ENCODE measurements around the gene TSPAN9.

Gene TSPAN9

DNA sequence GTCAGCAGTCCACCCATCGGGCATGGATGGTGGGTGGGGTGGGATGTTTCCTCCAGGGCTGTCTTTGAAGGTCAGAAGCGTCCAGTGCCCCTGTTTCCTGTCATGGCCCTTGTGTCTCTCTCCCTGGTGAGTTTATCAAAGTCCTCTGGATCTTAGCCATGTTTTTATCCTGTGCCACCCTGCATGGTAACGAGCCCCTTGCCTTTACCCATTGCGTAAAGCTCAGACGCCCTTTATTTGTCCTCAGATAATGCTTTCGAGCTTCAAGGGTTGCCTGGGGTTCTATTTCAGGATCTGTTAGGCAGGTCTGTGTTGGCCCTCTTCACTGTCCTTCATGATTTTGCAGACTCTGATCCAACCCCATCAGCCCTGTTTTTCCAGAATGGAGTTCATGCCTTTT lies 172.9 kb downstream of the TSPAN9 start:
- no peak for DNase-seq (ENCODE audit: low read depth, low spot score)

DNA sequence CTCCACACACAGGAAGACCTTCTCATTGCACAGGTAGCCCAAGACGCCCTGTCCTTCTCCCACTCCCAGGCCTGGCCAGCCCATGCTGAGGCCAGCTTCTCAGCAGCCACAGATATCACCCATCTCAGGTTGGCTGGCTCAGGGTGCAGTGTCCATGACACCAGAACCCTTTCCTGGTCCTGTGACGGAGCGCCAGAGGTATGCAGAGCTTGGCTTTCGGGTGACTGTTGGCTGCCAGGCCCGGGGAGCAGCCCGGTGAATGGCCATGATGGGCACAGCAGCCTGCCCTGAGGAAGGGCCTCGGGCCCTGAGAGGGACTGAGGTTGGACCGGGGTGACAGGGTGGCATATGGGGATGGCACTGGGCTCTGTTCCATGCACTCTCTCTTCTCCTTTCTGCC lies 173.4 kb downstream of the TSPAN9 start:
- DNase-seq (ENCODE audit: low read depth, low spot score), result no peak

DNA sequence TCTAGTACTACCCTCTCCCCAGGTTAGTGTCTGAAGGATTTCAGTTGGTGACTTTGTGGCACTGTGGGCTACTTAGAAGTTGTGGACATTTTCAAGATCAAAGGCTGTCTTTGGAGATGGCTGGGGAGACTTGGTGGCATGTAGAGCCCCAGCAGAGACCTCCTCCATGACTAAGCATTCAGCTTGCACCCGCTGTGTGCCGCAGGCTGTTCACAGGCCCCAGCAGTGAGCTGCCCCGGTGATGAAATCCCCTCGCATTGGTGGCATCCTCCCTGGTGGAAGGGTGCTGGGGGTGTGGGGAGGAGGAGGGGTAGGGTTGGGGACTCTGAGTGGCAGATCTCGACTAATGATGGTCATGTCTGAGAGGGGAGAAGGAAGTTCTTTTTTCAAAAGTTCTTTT lies 173.9 kb downstream of the TSPAN9 start:
- no peak for DNase-seq (ENCODE audit: low read depth, low spot score)

DNA sequence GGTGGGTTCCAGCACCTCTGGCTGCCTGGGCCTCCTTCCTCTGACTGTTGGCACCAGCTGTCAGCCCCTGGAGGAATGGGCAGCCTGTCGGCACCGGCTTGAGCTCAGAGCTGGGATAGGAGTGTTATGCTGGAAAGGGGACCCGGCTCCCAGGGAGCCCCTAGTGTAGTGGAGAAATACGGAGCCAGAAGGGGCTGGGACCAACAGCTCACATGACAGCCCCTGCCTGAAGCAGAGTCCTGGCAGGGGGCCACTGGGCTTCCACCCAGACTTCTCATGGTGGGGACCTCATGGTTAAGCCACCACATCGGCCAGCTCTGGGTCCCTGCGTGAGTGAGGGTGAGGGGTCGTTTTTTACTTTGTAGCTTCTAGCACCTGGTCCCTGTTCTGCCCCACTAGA lies 174.5 kb downstream of the TSPAN9 start:
- no peak for DNase-seq (ENCODE audit: low read depth, low spot score)

DNA sequence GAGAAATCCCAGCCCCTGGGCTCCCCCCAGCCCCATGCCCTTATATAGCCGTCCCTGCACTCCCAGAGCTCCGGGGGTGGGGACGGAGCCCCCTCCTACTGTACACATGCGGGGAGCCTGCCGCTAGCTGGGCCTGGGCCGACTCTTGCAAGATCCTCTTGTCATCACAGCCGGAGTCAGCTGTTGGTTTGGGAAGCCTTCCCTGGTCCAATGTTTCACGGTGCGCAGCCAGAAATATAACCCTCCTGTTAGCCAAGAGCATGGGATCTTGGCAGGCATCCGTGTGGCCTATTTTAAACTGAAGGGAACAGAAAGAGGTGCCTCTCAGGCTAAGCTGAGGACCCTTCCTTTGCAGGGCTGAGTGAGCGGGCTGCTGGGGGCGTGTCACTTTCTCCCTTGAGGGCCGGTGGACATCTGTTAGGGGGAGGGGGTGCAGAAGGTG lies 175.3 kb downstream of the TSPAN9 start:
- peak; percentile 70 for DNase-seq (ENCODE audit: low read depth, low spot score)

DNA sequence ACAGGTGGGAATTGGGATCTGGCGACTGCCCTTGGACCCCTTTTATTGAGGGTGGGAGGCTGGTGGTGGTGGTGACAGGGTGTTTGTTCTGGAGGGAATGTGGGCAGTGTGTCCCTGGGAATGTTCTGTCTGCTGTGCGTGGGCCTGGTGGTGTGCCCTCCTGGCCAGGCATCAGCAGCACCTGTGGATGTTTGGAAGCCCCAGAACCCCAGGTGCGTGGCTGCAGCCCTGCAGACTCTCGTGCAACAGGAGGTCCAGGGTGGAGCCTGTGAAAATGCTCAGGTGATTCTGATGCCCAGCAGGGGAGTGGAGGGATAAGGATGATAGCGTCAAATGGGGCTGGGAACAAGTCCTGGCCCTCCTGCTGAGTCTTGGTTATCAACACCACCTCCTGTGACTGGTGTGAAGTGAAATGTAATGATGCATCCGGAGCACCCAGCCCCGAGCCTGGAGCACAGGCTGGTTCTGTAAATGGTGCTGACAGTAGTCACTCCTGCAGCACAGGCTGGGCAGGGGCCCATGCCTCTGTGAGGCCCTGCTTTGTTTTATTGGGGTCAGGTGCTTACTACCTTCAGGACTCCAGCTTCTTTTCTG lies 176.6 kb downstream of the TSPAN9 start:
- no peak for DNase-seq (ENCODE audit: low read depth, low spot score)

DNA sequence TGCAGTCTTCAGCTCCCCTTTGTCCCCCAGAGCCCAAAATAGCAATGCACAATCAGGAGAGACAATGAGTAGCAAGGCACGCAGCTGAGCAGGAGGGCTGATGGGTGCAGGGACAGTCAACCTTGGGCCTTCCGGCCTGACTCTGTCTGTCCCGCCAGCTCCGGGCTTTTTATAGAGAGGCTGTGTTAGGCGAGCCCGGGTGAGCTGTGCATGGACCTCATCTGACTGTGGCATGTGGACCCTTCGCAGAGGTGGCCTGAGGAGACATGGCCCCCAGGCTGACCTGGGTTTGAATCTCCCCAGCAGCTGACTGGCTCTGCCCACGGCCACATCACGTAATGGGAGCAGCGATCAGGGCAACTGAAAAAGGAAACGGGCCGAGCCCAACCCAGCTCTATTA lies 177.9 kb downstream of the TSPAN9 start:
- no peak for DNase-seq (ENCODE audit: low read depth, low spot score)

DNA sequence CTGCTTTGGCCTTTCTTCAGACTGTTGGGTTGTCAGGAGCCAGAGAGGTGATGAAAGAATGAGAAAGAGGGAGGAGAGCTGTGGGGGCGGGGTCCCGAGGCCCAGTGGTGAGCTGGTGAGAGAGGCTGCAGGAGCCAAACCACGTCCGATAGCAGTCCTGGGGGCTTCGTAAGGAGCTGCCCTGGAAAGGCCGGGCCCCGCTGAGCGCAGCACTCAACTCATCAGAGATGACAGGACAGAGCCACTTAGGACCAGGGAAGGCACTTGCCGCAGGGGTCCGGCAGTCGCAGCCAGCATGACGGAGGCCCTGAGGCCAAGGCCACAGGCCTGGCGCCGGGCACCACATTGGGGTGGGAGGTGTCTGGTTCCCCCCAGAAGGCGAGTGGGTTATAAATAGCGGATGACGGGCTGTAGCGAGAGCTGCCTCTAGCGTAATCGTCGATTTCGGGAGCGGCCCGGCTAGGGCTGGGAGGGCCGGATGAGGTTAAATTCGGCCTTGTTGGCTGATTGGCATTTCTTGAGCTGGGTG lies 179.0 kb downstream of the TSPAN9 start:
- no peak for DNase-seq (ENCODE audit: low read depth, low spot score)

DNA sequence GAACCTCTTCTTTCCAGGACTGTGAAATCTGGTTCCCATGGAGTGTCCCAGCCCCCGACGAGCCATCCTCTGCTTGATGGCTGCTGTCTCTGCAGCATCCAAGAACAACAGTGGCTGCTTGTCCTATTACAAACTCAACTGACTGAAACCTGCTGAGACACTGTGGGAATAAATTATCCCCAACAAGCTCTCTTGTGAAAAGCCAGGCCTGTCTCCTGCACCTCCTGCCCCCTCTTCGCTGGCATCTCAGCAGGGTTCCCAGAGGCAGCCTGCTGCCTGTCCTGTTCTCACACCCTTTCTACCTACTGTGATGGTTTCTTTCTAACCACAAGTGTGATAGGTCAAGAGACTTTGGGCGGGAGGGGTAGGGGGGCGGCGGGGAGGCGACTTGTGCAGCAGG lies 180.2 kb downstream of the TSPAN9 start:
- DNase-seq (ENCODE audit: low read depth, low spot score), result no peak

DNA sequence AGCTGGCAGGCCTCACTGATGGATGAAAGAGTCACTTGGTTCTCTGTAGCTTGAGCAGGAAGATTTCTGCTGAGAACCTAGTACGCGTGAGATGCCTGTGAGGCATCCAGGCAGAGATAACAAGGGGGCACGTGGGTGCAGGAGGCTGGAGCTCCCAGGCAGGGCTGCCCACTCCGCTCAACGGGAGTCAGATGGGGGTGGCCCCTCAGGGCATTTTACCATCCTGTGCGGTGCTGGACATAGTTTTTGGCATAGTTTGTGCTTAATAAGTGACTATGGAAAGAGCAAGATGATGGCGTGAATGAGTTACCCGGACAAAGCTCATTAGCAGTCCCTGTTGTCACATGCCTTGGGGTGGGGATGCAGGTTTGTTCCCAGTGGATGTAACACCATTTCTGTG lies 182.8 kb downstream of the TSPAN9 start:
- no peak for DNase-seq (ENCODE audit: low read depth, low spot score)

DNA sequence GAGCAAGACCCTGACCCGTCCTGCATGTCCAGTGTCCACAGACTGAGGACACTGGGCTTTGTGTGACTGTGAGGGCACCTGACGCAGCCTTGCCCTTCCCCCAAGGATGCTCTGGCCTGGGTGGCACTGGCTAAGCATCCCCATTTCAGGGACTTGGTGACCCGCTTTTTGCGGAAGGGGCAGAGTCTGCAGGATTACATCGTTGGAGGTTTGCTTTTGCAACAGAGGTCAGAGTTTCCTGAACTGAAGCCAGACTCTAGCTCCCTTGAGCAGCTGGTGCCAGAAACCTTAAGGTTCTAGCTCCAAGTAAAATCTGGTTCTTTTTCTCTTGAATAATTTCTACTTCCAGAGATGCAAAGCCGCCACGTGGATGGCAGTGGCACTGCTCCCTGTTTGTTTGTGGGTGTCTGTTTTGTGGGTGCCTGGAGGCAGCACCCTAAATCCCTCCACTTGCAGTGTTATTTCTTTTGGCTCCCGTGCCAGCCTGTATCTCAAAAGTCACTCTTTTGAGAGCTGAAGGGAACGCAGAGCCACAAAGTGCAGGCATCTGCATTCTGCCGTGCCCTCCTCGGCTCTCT lies 184.7 kb downstream of the TSPAN9 start:
- no peak for DNase-seq (ENCODE audit: low read depth, low spot score)

DNA sequence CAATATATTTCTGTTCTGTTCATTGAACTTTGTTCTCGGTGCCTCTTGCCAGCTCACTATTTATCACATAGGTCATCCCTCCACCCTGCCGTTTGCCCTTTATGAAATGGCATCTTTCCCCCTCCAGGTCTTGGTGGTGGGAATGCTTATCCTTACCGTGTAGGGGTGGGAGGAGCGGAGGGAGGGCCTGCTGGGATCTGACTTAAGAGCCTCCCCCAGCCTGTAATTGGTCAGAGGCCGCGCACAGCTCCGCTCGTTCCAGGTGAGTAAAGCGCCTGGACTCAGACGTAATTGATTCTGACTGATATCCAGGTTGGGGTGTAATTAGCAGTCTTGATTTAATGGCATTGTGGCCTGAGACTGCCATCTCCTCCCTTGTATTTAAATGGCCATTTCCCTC lies 185.3 kb downstream of the TSPAN9 start:
- no peak for DNase-seq (ENCODE audit: low read depth, low spot score)

DNA sequence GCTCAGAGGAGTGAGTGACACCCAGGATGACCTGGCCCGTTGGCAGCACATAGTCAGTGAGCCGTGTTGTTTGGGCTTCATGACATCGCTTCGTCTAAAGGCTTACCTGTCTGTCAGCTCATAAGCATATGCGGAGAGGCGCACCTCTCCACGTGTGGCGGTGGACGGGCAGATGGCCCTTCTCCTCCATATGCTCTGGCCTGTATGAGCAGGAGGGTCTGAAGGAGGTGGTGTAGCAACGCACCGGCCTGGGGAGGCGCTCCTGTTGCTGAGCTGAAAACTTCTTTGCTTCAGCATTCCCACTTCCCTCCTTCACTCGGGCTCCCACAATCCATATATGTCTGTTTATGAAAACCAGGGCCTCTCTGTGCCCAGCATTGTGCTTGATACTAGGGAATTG lies 186.1 kb downstream of the TSPAN9 start:
- DNase-seq (ENCODE audit: low read depth, low spot score), result no peak

DNA sequence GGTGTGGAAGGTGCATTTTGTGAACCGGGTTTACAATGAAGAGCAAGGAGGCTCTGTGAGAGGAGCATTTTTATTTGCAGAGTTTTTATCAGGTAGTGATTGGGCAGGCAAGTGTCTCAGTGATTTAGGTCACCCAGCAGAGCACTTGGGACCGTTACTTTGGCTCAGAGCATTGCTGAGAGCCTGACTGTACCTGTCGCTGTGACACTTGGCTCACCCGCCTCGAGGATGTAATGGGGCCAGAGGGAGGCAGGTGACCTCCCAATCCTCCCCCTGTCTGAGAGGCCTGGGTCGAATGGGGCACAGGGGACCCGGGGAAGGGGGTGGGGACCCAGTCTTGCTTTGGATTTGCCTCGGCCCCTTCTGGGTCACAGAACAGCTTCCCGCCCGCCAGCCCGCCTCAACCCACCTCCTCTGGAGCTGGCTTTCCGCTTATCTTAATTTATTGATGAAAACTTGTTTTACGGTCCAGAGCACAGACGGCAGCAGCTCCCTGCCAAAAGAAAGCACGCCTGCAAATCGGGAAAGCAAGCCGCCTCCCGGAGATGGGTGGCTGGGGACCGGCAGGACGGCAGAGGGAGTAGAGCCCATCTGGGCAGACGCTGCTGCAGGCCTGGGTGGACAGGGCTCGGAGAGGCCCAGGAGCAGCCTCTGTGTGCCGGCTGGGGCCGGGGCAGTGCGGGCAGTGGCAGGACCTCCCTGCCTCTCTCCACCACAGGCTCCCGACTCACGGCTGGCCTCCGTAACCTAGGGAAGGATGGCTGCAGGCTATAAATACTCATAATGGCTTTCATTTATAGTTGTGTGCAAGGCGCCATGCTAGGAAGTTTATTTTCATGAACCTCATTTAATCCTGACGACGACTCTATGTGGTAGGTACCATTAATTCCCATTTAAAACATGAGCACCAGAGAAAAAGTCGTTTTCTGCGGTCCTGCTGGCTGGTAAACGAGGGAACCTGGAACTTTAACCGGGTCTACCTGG lies 187.1 kb downstream of the TSPAN9 start:
- peak; percentile 65 for DNase-seq (ENCODE audit: low read depth, low spot score)

DNA sequence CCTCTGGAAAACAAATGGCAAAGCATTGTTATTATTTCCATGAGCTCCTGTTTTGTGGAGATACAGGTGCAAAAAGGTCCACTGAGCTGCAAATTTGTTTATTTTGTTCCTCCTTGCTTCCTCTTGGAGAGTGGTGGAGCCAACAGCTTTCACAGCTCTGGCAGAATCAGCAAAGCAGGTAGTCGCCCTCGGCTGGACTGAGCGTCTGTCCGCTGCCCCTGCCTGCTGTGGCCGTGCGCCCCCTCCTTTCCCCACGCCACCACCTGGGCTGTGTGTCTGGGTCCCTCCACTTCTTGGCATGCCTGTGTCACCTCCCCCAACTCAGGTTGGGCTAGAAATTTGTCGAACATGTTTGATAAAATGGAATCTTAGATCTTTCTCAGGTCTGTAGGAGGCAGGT lies 188.2 kb downstream of the TSPAN9 start:
- no peak for DNase-seq (ENCODE audit: low read depth, low spot score)

DNA sequence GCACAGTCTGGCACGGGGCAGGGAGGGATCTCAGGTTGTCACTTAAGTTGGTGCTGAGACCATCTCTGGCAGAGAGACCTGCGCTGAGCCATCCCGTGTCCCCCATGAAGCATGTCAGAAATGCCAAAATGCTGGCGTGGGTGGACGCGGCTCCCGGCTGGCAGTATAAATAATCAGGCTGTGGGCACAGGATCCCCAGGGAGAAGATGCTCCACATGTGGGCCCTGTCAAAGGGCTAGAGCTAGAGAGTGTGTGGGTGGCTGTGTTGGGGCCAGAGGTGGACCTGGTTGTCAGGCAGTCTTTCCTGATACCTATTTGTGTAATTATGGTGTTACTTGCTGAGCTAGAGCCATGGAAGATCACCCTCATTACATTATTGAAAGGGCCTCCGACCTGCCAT lies 189.5 kb downstream of the TSPAN9 start:
- no peak for DNase-seq (ENCODE audit: low read depth, low spot score)

DNA sequence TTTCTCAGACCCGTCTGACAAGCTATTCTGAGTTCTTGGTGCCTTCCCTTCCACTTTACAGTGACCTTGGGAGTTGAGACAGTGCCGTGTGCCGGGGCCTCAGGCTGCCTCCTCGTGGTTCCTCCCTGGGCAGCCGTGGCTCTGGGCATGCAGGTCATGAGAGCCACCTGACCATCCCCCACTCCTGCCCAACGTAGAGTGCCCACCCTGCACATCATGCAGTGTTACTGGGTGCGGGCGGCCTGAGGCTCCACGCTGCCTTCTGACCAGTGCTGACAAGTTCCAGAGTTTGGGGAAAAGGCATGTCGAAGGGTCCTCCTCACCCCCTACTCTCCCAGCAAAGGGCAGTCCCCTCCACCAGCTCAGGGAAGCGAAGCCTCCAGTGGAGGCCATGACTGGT lies 190.5 kb downstream of the TSPAN9 start:
- DNase-seq (ENCODE audit: low read depth, low spot score), result no peak

DNA sequence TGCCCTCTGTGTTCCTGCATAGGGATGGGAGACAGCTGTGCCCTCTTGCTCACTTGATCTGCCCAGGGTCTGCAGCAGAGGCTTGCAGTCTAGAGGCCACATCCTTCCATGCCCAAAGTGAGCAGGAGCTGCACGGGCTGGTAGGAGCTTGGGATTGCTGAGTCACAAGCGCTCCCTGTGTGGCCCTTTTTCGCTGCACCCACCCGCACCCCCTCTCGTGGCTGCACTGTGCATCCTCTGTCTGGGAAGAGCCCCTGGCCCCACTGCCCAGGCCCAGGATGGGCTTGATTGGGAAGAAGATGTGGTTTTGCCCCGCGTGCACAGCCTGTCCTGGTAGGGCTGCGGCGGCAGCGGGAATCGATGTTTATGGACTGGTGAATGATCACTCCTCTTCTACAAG lies 192.4 kb downstream of the TSPAN9 start:
- no peak for DNase-seq (ENCODE audit: low read depth, low spot score)

DNA sequence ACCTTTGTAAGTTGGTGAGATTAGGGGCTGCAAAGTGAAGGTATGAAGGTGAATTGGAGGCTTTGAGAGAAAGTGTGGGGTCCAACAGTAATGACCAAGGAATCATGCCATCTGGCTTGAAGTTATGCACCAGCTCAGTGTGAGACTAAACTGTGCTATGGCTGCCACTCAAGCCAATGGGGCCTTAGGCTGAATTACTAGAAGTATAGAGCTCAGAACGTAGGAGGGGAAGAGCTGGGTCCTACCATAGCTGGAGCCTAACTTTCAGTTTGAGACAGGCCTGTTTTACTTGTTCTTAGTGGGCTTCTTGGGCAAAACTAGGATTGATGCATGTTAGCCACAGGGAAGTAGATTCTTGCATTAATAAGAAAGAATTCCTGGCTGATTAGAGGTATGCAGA lies 194.0 kb downstream of the TSPAN9 start:
- peak; percentile 60 for DNase-seq (ENCODE audit: low read depth, low spot score)

DNA sequence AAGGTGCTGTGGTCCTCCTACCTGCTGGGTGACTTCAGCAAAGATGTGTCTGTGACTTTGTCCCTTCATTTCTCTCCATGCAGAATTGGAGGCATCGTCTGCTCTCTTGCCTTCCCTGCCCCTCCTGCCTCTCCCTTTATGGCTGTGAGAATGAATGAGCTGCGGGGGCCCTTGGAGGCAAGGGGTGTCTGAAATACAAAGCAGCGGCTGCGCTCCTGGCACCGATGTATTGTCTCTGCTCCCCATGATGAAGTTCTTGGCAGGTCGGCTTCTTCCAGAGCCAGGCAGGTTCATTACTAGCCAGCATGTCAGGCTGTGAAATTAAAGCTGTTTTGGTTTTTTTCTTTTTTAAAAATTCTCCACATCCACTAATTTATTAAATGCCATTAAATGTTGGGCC lies 194.5 kb downstream of the TSPAN9 start:
- no peak for DNase-seq (ENCODE audit: low read depth, low spot score)

DNA sequence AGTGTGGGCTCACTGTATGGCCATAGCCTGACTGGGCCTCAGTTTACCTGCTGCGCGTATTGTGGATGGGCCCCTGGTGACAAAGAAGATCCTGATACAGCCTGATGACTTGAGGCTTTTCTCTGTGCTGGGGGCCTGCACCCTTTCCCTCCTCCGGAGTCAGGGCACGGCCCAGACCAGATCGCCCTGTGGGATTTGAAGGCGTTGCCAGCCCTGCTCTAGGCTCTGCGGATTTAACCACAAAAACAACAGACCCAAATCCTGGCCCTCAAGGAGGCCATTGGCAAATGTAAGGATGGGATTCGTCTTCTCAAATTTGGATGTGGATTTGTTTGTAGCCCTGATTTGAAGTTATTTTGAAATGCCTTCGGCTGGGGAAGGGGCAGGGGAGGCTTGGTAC lies 195.8 kb downstream of the TSPAN9 start:
- DNase-seq (ENCODE audit: low read depth, low spot score), result no peak

DNA sequence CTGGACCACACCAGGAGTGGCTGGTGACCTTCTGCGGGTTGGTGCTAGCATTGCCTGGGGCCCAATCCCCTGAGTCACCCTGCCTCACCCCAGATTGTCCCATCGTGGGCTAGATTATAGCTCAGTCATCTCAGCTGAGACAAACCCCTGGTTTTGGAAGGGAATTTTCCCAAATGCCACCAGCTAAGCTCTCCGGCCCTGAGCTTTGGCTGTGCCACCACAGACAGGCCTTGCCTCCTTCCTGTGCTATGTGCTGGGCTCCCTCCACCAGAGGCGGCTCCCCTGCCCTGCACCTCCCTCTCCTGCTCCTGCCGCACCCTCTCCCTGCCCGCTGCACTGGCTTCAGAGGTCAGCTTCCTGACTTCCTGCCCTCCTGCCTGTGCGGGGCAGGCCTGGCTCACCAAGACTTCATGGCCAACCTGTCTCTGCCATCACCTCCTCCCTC lies 196.3 kb downstream of the TSPAN9 start:
- DNase-seq (ENCODE audit: low read depth, low spot score), result peak; percentile 87

DNA sequence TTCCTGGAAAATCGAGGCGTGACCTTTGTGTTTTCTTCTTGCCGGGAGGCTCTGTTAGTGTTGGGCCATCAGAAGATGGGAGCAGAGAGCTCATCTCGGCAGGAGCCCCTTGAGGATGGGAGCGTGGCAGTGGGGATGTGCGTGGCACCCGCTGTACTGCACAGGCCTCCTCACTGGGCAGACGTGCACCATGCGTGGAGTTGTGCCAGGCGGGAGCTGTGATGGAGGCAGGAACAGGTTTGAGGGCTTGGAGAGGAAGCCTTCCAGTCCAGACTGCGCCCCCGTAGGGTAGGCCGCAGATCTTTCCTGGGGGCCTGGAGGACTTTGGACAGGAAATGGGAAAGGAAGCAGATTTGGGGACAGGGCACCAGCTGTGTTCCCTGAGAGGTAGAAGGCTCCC lies 197.5 kb downstream of the TSPAN9 start:
- no peak for DNase-seq (ENCODE audit: low read depth, low spot score)

All from astrocyte of the hippocampus (primary cell).